Mesendoderm (in vitro differentiated cells): Measurements from ENCODE around the gene SH3TC2.
A peak's percentile ranks its signal among the peaks of the same experiment; 100 is the strongest.

Source experiments
- DNase-seq: peaks from one replicate; pipeline ENCODE4 v3.0.0; 2013
- H2AK5ac ChIP-seq: 2 replicates; pipeline ENCODE4 v1.6.1; 2013; ENCODE audit warnings: low read length, inconsistent platforms
- H2BK120ac ChIP-seq: 2 replicates; pipeline ENCODE4 v1.6.1; 2013; ENCODE audit warnings: low read depth, mild to moderate bottlenecking, low read length, moderate library complexity, mixed read lengths
- H2BK15ac ChIP-seq: replicated peaks from 2 replicates; pipeline ENCODE4 v1.6.1; 2013; ENCODE audit warnings: low read depth, mild to moderate bottlenecking, moderate library complexity
- H2BK5ac ChIP-seq: 2 replicates; pipeline ENCODE4 v1.6.1; 2013; ENCODE audit warnings: low read length, inconsistent platforms
- H3K18ac ChIP-seq: 2 replicates; pipeline ENCODE4 v1.6.1; 2013; ENCODE audit warnings: mild to moderate bottlenecking, low read length, mixed read lengths
- H3K23ac ChIP-seq: one replicate; pipeline ENCODE4 v1.6.1; 2013; ENCODE audit warnings: low read length
- H3K27ac ChIP-seq: 2 replicates; pipeline ENCODE4 v1.5.1; 2013; ENCODE audit warnings: low read depth, mild to moderate bottlenecking, inconsistent platforms, low read length, moderate library complexity
- H3K27me3 ChIP-seq: 2 replicates; pipeline ENCODE4 v1.6.1; 2013; ENCODE audit warnings: low read length, control low read depth, mild to moderate bottlenecking, inconsistent platforms; ENCODE audit not compliant: insufficient read depth, poor library complexity
- H3K36me3 ChIP-seq: 2 replicates; pipeline ENCODE4 v1.6.1; 2013; ENCODE audit warnings: low read length, inconsistent platforms; ENCODE audit not compliant: control insufficient read depth, insufficient read depth
- H3K4ac ChIP-seq: one replicate; pipeline ENCODE4 v1.6.1; 2013; ENCODE audit warnings: low read depth, mild to moderate bottlenecking, low read length, moderate library complexity
- H3K4me1 ChIP-seq: 2 replicates; pipeline ENCODE4 v1.6.1; 2013; ENCODE audit warnings: low read depth, low read length, inconsistent platforms; ENCODE audit not compliant: control insufficient read depth
- H3K4me2 ChIP-seq: 2 replicates; pipeline ENCODE4 v1.6.1; 2013; ENCODE audit warnings: low read length
- H3K4me3 ChIP-seq: 2 replicates; pipeline ENCODE4 v1.5.1; 2013; ENCODE audit warnings: mild to moderate bottlenecking, low read length
- H3K56ac ChIP-seq: one replicate; pipeline ENCODE4 v1.6.1; 2013; ENCODE audit warnings: low read length
- H3K79me1 ChIP-seq: 2 replicates; pipeline ENCODE4 v1.6.1; 2013; ENCODE audit warnings: low read length, inconsistent platforms
- H3K79me2 ChIP-seq: 2 replicates; pipeline ENCODE4 v1.6.1; 2013; ENCODE audit warnings: mild to moderate bottlenecking, low read length; ENCODE audit not compliant: control insufficient read depth, insufficient read depth
- H3K9ac ChIP-seq: 2 replicates; pipeline ENCODE4 v1.6.1; 2013; ENCODE audit warnings: low read length, inconsistent platforms
- H4K5ac ChIP-seq: one replicate; pipeline ENCODE4 v1.6.1; 2013; ENCODE audit warnings: low read length
- H4K8ac ChIP-seq: one replicate; pipeline ENCODE4 v1.6.1; 2013; ENCODE audit warnings: low read depth, mild to moderate bottlenecking, control low read depth, low read length, moderate library complexity
- WGBS: extraction: QIAGEN DNeasy Blood & Tissue Kit; methylation state at CpG from one replicate; pipeline ENCODE4 v1.1.7; 2013; ENCODE audit warnings: low lambda C conversion rate, missing lambda C conversion rate; ENCODE audit not compliant: insufficient coverage; ENCODE audit errors: extremely low coverage; 5-methylcytosine and 5-hydroxymethylcytosine counted together

SH3TC2 gene

DNA sequence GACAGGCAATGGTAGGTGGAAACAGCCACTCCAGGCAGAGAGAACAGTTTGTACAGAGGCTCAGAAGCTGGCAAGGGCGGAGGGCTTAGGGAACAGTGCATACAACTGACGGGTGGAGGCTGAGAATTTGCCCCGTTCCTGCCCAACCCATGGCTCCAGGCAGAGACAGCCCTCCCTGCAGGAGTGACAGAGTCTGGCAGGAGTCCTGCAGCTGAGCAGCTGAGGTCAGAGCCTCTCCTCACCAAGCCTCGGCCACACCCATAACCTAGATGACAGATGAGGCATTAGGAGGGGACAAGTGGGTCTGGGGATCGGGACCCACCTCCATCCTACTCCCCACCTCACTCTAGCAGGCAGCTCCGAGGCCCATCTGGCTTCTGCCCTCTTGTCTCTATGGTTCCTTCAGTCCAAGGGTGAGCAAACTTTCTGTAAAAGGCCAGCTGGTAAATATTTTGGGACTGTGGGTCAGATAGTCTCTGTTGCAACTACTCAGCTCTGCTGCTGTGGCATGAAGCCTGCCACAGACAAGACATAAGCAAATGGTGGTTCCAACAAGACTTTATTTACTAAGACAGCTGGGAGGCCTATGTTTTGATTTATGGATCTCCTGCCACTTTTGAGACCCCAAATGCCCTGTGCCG, 83.7 kb downstream of the SH3TC2 start:
- Histone ChIP-seq H3K27ac (no peak overlapping the region), H2BK120ac (no peak overlapping the region), H3K18ac (no peak overlapping the region), H2AK5ac (no peak overlapping the region), H3K27me3 (no peaks in the 10 kb centered on the region), H4K8ac (no peak overlapping the region), H3K4me1 (peaks cover 3% of the 10 kb centered on the region), H3K4ac (no peak overlapping the region), H3K4me3 (no peak overlapping the region), H3K56ac (no peak overlapping the region), H3K36me3 (no peaks in the 10 kb centered on the region), H3K9ac (no peak overlapping the region), H4K5ac (no peak overlapping the region), H2BK15ac (no peak overlapping the region), H3K79me2 (no peaks in the 10 kb centered on the region), H3K23ac (no peak overlapping the region), H3K79me1 (no peaks in the 10 kb centered on the region), H2BK5ac (no peak overlapping the region), H3K4me2 (no peak overlapping the region)
- WGBS, result no CpG with 5 or more reads among the region's 7 CpGs
- DNase-seq, result no peak

DNA sequence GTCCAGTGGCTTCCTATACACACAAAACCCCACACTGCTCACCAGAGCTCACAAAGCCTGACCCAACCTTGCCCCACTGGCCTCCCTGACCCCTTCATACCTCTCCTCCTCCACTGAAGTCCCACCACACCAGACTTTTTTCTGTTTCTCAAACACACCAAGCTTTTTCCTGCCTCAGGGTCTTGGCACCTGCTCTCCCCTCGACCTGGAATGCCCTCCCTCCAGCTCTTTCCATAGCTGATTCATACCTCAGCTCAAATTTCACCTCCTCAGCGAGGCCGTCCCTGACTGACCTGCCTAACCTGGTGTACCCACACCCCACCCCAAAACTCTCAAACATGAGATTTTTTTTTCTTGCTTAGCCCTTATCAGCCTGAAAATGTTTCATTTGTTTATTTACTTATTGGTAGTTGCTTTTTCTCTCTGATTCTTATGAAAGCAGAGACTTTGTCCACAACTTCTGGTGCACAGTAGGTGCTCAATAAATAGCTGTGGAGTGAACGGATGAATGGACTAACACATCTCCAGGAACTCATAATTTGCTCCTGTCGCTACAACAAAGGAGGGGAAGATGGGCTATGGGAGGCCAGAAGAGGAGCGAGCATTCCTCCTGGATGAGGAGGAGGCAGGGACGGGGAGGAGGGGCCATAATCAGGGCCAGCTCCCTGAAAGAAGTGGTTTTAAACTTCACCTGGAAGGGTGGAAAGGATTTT, 84.3 kb downstream of the SH3TC2 start:
- no peak for DNase-seq
- Histone ChIP-seq H3K18ac (no peak overlapping the region), H3K79me2 (no peaks in the 10 kb centered on the region), H3K36me3 (no peaks in the 10 kb centered on the region), H3K23ac (no peak overlapping the region), H3K56ac (no peak overlapping the region), H2BK120ac (no peak overlapping the region), H3K4me2 (no peak overlapping the region), H4K8ac (no peak overlapping the region), H3K27me3 (no peaks in the 10 kb centered on the region), H4K5ac (no peak overlapping the region), H3K4ac (no peak overlapping the region), H3K4me1 (peaks cover 8% of the 10 kb centered on the region), H3K27ac (no peak overlapping the region), H2AK5ac (no peak overlapping the region), H2BK15ac (no peak overlapping the region), H3K79me1 (no peaks in the 10 kb centered on the region), H3K4me3 (no peak overlapping the region), H2BK5ac (no peak overlapping the region), H3K9ac (no peak overlapping the region)
- no CpG with 5 or more reads among the region's 7 CpGs for WGBS

- H3K4me2 ChIP-seq, result no peak overlapping the region
- no peak overlapping the region for H3K23ac ChIP-seq
- no peaks in the 10 kb centered on the region for H3K36me3 ChIP-seq
- H3K9ac ChIP-seq, result no peak overlapping the region
- no peak overlapping the region for H2AK5ac ChIP-seq
- H3K56ac ChIP-seq, result no peak overlapping the region
- H2BK120ac ChIP-seq, result no peak overlapping the region
- no peak overlapping the region for H3K27ac ChIP-seq
- no peak overlapping the region for H2BK5ac ChIP-seq
- no CpG with 5 or more reads among the region's 5 CpGs for WGBS
- H3K79me2 ChIP-seq, result no peaks in the 10 kb centered on the region
- no peaks in the 10 kb centered on the region for H3K79me1 ChIP-seq
- H2BK15ac ChIP-seq, result no peak overlapping the region
- DNase-seq, result peak; percentile 61
- no peak overlapping the region for H4K8ac ChIP-seq
- no peak overlapping the region for H3K4me3 ChIP-seq
- H3K18ac ChIP-seq, result no peak overlapping the region
- no peaks in the 10 kb centered on the region for H3K27me3 ChIP-seq
- H4K5ac ChIP-seq, result no peak overlapping the region
- no peak overlapping the region for H3K4ac ChIP-seq
- peaks cover 13% of the 10 kb centered on the region for H3K4me1 ChIP-seq
Observed at GRCh38 chr5:148976569-148977381, 86.1 kb downstream of the SH3TC2 start.

GRCh38 chr5:148974642-148975327, 88.1 kb downstream of the SH3TC2 start:
- peak overlapping the region; percentile 20 for H2AK5ac ChIP-seq
- no peaks in the 10 kb centered on the region for H3K36me3 ChIP-seq
- no peak overlapping the region for H4K5ac ChIP-seq
- H2BK15ac ChIP-seq, result no peak overlapping the region
- H3K79me1 ChIP-seq, result no peaks in the 10 kb centered on the region
- no peak overlapping the region for H4K8ac ChIP-seq
- no CpG with 5 or more reads among the region's 6 CpGs for WGBS
- no peak overlapping the region for H3K27ac ChIP-seq
- H3K4me2 ChIP-seq, result no peak overlapping the region
- H3K4ac ChIP-seq, result no peak overlapping the region
- no peak overlapping the region for H2BK120ac ChIP-seq
- no peak overlapping the region for H3K23ac ChIP-seq
- DNase-seq, result peak; percentile 83
- H3K18ac ChIP-seq, result no peak overlapping the region
- H3K4me3 ChIP-seq, result no peak overlapping the region
- H3K79me2 ChIP-seq, result no peaks in the 10 kb centered on the region
- peak overlapping the region; percentile 47 for H2BK5ac ChIP-seq
- H3K27me3 ChIP-seq, result no peaks in the 10 kb centered on the region
- H3K4me1 ChIP-seq, result peaks cover 13% of the 10 kb centered on the region
- no peak overlapping the region for H3K9ac ChIP-seq
- peak overlapping the region; percentile 6 for H3K56ac ChIP-seq

GRCh38 chr5:148973455-148973854, 89.4 kb downstream of the SH3TC2 start:
- Histone ChIP-seq H3K4me3 (no peak overlapping the region), H3K23ac (no peak overlapping the region), H3K9ac (no peak overlapping the region), H3K4ac (no peak overlapping the region), H3K56ac (no peak overlapping the region), H3K27ac (no peak overlapping the region), H3K18ac (no peak overlapping the region), H2AK5ac (no peak overlapping the region), H3K4me1 (peaks cover 13% of the 10 kb centered on the region), H3K27me3 (no peaks in the 10 kb centered on the region), H2BK120ac (no peak overlapping the region), H4K5ac (no peak overlapping the region), H3K79me1 (no peaks in the 10 kb centered on the region), H2BK15ac (no peak overlapping the region), H3K79me2 (no peaks in the 10 kb centered on the region), H4K8ac (no peak overlapping the region), H3K36me3 (no peaks in the 10 kb centered on the region), H3K4me2 (no peak overlapping the region), H2BK5ac (no peak overlapping the region)
- WGBS, result no CpG with 5 or more reads among the region's 2 CpGs
- DNase-seq, result no peak
